B cell (primary cell): ENCODE data around the gene DYNC1I1. TPM values are rescaled to one million over a fixed set of nuclear protein-coding genes. Genes with fewer than 3 reads are reported as not detected.

ENCODE experiments used
- ATAC-seq: fragments of 200-7000 bp; cut with Tn5 transposase; one replicate; pipeline ENCODE4 v1.10.0; 2021; ENCODE audit warnings: low read depth, mild to moderate bottlenecking, moderate number of reproducible peaks, moderate library complexity
- CTCF ChIA-PET: fragments of 350-600 bp; sonication (Branson Sonifier 250); formaldehyde crosslinking; loops from one replicate; lab custom pipeline; 2021; ENCODE audit warnings: antibody characterized with exemption, inconsistent platforms; lab: Charles Lee
- POLR2A ChIA-PET: fragments of 350-600 bp; sonication (Branson Sonifier 250); formaldehyde crosslinking; loops from one replicate; lab custom pipeline; 2021; ENCODE audit warnings: antibody characterized with exemption; lab: Charles Lee
- DNase-seq: peaks from one replicate; pipeline ENCODE4 v3.0.0; 2013
- H2AFZ ChIP-seq: 2 replicates; pipeline ENCODE4 v1.6.1; 2012; ENCODE audit warnings: mild to moderate bottlenecking, low read depth, low read length; ENCODE audit not compliant: insufficient read depth, poor library complexity, severe bottlenecking
- H3K27ac ChIP-seq, 2 donors: 1 replicate in 1 of 2; 2 replicates in 1 of 2; pipeline ENCODE4 v1.5.1; 2012 to 2013; ENCODE audit warnings: low read length in 2 of 2, mild to moderate bottlenecking in 2 of 2, moderate library complexity in 1 of 2
- H3K27me3 ChIP-seq, 4 experiments: fragments of 200-600 bp in 1 of 4; sonication (generic) in 1 of 4; replicated peaks in 1 of 4; 1 replicate in 2 of 4; 2 replicates in 2 of 4; pipeline versions ENCODE4 v1.6.1 to v1.7.0; 2013 to 2016; ENCODE audit warnings: low read length in 3 of 4, mild to moderate bottlenecking in 2 of 4, mixed read lengths in 1 of 4, moderate library complexity in 1 of 4; ENCODE audit not compliant: insufficient read depth in 4 of 4, control insufficient read depth in 3 of 4; ENCODE audit errors: control extremely low read depth in 1 of 4
- H3K36me3 ChIP-seq, 2 experiments: replicated peaks in 1 of 2; 1 replicate in 1 of 2; 2 replicates in 1 of 2; pipeline versions ENCODE4 v1.6.1 to v1.7.1; 2013; ENCODE audit warnings: low read length in 1 of 2; ENCODE audit not compliant: insufficient read depth in 2 of 2, control insufficient read depth in 1 of 2; ENCODE audit errors: control extremely low read depth in 1 of 2, extremely low read depth in 1 of 2
- H3K4me1 ChIP-seq, 2 donors: fragments of 200-600 bp in 1 of 2; sonication (generic) in 1 of 2; 1 replicate in 1 of 2; 2 replicates in 1 of 2; pipeline versions ENCODE4 v1.5.1 to v1.6.1; 2013 to 2017; ENCODE audit warnings: low read length in 2 of 2; ENCODE audit not compliant: control insufficient read depth in 2 of 2, insufficient read depth in 2 of 2
- H3K4me2 ChIP-seq: replicated peaks from 2 replicates; pipeline ENCODE3; 2012; ENCODE audit warnings: mild to moderate bottlenecking, low read depth, low read length; ENCODE audit not compliant: poor library complexity, severe bottlenecking
- H3K4me3 ChIP-seq, 5 experiments: fragments of 200-600 bp in 1 of 5; sonication (generic) in 1 of 5; 1 replicate in 3 of 5; 2 replicates in 2 of 5; pipeline versions ENCODE4 v1.5.1 to v1.7.0; 2011 to 2016; ENCODE audit warnings: low read length in 4 of 5, mild to moderate bottlenecking in 4 of 5, low read depth in 2 of 5, control low read depth in 1 of 5, moderate library complexity in 1 of 5; ENCODE audit not compliant: insufficient read depth in 1 of 5; ENCODE audit errors: control extremely low read depth in 1 of 5, extremely low read depth in 1 of 5
- H3K79me2 ChIP-seq: fragments of 200-600 bp; sonication (generic); one replicate; pipeline ENCODE4 v1.6.0; 2016; ENCODE audit warnings: low read length; ENCODE audit not compliant: control insufficient read depth, insufficient read depth
- H3K9ac ChIP-seq: fragments of 200-600 bp; sonication (generic); 2 replicates; pipeline ENCODE4 v1.6.1; 2017; ENCODE audit warnings: mild to moderate bottlenecking, low read length, moderate library complexity
- H3K9me3 ChIP-seq, 3 donors: one replicate each; pipeline versions ENCODE4 v1.6.1 to v1.7.1; 2013; ENCODE audit warnings: low read length in 2 of 3; ENCODE audit not compliant: control insufficient read depth in 2 of 3, insufficient read depth in 1 of 3; ENCODE audit errors: control extremely low read depth in 1 of 3
- H4K20me1 ChIP-seq: 2 replicates; pipeline ENCODE4 v1.6.0; 2012; ENCODE audit warnings: mild to moderate bottlenecking, low read length; ENCODE audit not compliant: insufficient read depth, control insufficient read depth, poor library complexity, severe bottlenecking
- H3K27ac Mint-ChIP-seq: one replicate; pipeline ENCODE4 v1.8.0; 2021; ENCODE audit warnings: mixed read lengths
- H3K27me3 Mint-ChIP-seq: one replicate; pipeline ENCODE4 v1.8.0; 2021; ENCODE audit warnings: mixed read lengths
- H3K4me1 Mint-ChIP-seq: one replicate; pipeline ENCODE4 v1.8.0; 2021; ENCODE audit warnings: mixed read lengths
- H3K4me3 Mint-ChIP-seq: one replicate; pipeline ENCODE4 v1.8.0; 2021; ENCODE audit warnings: mixed read lengths
- H3K9me3 Mint-ChIP-seq: one replicate; pipeline ENCODE4 v1.8.0; 2022; ENCODE audit warnings: mixed read lengths; ENCODE audit not compliant: insufficient read depth
- EZH2 ChIP-seq: IDR thresholded peaks from 2 replicates; pipeline ENCODE4 v1.6.1; 2012; ENCODE audit warnings: borderline replicate concordance, low read depth, mild to moderate bottlenecking, moderate library complexity, low read length; ENCODE audit not compliant: insufficient read depth, poor library complexity, severe bottlenecking
- WGBS: methylation state at CpG from one replicate; pipeline ENCODE4 v1.1.5; 2013; ENCODE audit warnings: missing lambda C conversion rate; ENCODE audit not compliant: insufficient coverage; 5-methylcytosine and 5-hydroxymethylcytosine counted together
- intact Hi-C: fragments of 100-400 bp; cut with micrococcal nuclease; formaldehyde crosslinking; loops from one replicate; pipeline ENCODE4 v1.10.0; 2022
- polyA plus RNA-seq: library from polyadenylated mRNA; depleted of rRNA; stranded (reverse); fragments of >200 nt; gene quantifications from 2 replicates; pipeline ENCODE4 v1.2.3, GENCODE V29; 2012
- total RNA-seq, 2 donors: library from RNA; stranded (reverse); fragments of 120-200 nt in 1 of 2; gene quantifications; 1 replicate in 1 of 2; 2 replicates in 1 of 2; pipeline versions ENCODE4 v1.2.3 to v1.2.4, GENCODE V29; 2013 to 2022
- TF ChIP-seq, protein P1 (sequence below): fragments of 200-600 bp; IDR thresholded peaks from one replicate; pipeline ENCODE4 v1.8.0; 2022; ENCODE audit warnings: antibody characterized with exemption, mild to moderate bottlenecking

Gene DYNC1I1
- total and polyA plus RNA-seq, 2 donors (not counting 1 experiment from before 2014, with no cell fraction given) = not detected

- intact Hi-C loops = no loop called here
- WGBS = no CpG with 5 or more reads among the region's 3 CpGs
These were observed 110.9 kb downstream of the DYNC1I1 start for GRCh38 chr7:95883217-95883616.

DNA sequence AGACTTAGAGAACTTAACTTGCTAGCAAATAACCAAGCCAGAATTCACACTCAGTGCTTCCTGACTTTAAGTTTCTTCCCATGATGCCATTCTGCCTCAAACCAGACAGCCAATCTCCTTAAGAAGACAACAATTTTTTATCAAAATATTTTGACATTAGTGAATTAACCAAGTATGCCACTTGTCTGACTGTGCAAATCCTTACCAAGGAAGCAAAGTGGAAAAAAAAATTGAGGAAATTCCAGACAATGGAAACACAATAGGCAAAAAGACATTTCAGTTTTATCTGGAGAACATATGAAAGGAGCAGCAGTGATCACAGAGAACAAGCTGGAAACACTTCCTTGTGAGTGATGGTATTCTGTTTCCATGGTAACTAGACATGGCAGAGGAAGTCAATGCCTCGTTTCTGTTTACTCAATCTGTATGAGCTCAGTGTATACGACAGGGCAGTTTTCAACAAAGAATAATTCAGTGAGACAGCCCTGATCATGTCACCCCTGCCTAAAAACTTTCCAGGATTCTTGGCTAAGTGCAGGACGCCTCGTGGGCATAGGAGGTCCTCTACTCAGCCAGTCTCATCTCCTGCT is 114.2 kb downstream of the DYNC1I1 start:
- intact Hi-C loops = no loop called here
- Histone ChIP-seq H3K79me2 (no peaks in the 10 kb centered on the region), H3K4me1 (no peaks in the 10 kb centered on the region), H3K27ac (no peak overlapping the region), H3K36me3 (no peaks in the 10 kb centered on the region), H3K4me2 (no peak overlapping the region), H3K4me3 (no peak overlapping the region), H3K27me3 (no peaks in the 10 kb centered on the region), H4K20me1 (no peaks in the 10 kb centered on the region), H3K9ac (no peak overlapping the region), H2AFZ (no peak overlapping the region), H3K9me3 (no peaks in the 10 kb centered on the region)
- no peak overlapping the region for H3K27ac Mint-ChIP-seq
- peaks cover 7% of the 10 kb centered on the region for H3K27me3 Mint-ChIP-seq
- no peak for TF ChIP-seq EZH2
- TF ChIP-seq, protein P1, sequence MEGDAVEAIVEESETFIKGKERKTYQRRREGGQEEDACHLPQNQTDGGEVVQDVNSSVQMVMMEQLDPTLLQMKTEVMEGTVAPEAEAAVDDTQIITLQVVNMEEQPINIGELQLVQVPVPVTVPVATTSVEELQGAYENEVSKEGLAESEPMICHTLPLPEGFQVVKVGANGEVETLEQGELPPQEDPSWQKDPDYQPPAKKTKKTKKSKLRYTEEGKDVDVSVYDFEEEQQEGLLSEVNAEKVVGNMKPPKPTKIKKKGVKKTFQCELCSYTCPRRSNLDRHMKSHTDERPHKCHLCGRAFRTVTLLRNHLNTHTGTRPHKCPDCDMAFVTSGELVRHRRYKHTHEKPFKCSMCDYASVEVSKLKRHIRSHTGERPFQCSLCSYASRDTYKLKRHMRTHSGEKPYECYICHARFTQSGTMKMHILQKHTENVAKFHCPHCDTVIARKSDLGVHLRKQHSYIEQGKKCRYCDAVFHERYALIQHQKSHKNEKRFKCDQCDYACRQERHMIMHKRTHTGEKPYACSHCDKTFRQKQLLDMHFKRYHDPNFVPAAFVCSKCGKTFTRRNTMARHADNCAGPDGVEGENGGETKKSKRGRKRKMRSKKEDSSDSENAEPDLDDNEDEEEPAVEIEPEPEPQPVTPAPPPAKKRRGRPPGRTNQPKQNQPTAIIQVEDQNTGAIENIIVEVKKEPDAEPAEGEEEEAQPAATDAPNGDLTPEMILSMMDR = no peak
- ChIA-PET POLR2A (no interaction called here), CTCF (no interaction called here)
- DNase-seq (no peak), ATAC-seq (no peak)
- no peaks in the 10 kb centered on the region for H3K4me1 Mint-ChIP-seq
- no peak overlapping the region for H3K4me3 Mint-ChIP-seq
- 56% methylated on average over 3 of the region's 4 CpGs for WGBS
- H3K9me3 Mint-ChIP-seq = no peaks in the 10 kb centered on the region

More at GRCh38 chr7:95883217-95883616, 110.9 kb downstream of the DYNC1I1 start:
- Histone ChIP-seq H4K20me1 (no peaks in the 10 kb centered on the region), H3K4me3 (no peak overlapping the region), H2AFZ (no peak overlapping the region), H3K27me3 (no peaks in the 10 kb centered on the region), H3K27ac (no peak overlapping the region), H3K79me2 (no peaks in the 10 kb centered on the region), H3K36me3 (no peaks in the 10 kb centered on the region), H3K4me1 (no peaks in the 10 kb centered on the region), H3K4me2 (no peak overlapping the region), H3K9me3 (no peaks in the 10 kb centered on the region), H3K9ac (no peak overlapping the region)
- Mint-ChIP-seq H3K4me1 (no peaks in the 10 kb centered on the region), H3K4me3 (no peak overlapping the region), H3K27me3 (peaks cover 7% of the 10 kb centered on the region), H3K9me3 (peaks cover 4% of the 10 kb centered on the region), H3K27ac (no peak overlapping the region)
- CTCF ChIA-PET = no interaction called here
- no peak for ATAC-seq
- TF ChIP-seq, protein P1 = no peak
- TF ChIP-seq EZH2 = no peak
- POLR2A ChIA-PET = no interaction called here
- DNase-seq = no peak
